ENCODE results near the gene LBX1.

The LBX1 gene

DNA sequence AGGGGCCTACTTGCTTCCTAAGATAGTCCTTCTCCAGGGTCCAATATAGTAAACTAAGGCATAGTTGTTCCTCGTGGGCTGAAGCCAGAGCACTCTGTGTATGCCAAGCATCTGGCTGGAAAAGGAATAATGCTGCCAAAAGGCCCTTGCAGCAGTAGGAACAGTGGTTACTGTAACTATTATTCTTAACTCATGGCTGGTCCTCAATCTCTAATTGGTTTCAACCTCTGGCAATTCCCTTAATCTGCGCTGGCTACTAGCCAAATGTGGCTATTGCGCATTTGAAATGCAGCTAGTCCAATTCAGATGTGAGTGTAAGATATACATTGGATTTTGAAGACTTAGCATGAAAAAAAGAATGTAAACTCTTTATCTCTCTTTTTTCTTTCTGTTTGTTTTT is 27.8 kb upstream of the LBX1 start:
- ATAC-seq (ENCODE audit: low read depth) (no peak), DNase-seq (ENCODE audit: low spot score) (no peak)
- H3K27me3 ChIP-seq (ENCODE audit: insufficient read depth, poor library complexity, severe bottlenecking): no peaks in the 10 kb centered on the region
- no peak overlapping the region for H3K27ac ChIP-seq (ENCODE audit: poor library complexity, severe bottlenecking)
- no peaks in the 10 kb centered on the region for H3K4me1 ChIP-seq (ENCODE audit: insufficient read depth, poor library complexity, severe bottlenecking)
- H3K4me3 ChIP-seq (ENCODE audit: severe bottlenecking): no peak overlapping the region
- TF ChIP-seq CTCF (IDR thresholded peaks at IDR 0.05; ENCODE audit: poor library complexity, severe bottlenecking): no peak
- H3K9me3 ChIP-seq (ENCODE audit: severe bottlenecking): no peaks in the 10 kb centered on the region
- no peaks in the 10 kb centered on the region for H3K36me3 ChIP-seq (ENCODE audit: low read depth)

GRCh38 chr10:101256387-101256786 is 27.1 kb upstream of the LBX1 start:
- Histone ChIP-seq H3K4me1 (ENCODE audit: insufficient read depth, poor library complexity, severe bottlenecking) (no peaks in the 10 kb centered on the region), H3K9me3 (ENCODE audit: severe bottlenecking) (no peaks in the 10 kb centered on the region), H3K27ac (ENCODE audit: poor library complexity, severe bottlenecking) (no peak overlapping the region), H3K27me3 (ENCODE audit: insufficient read depth, poor library complexity, severe bottlenecking) (no peaks in the 10 kb centered on the region), H3K4me3 (ENCODE audit: severe bottlenecking) (no peak overlapping the region), H3K36me3 (ENCODE audit: low read depth) (no peaks in the 10 kb centered on the region)
- no peak for TF ChIP-seq CTCF (IDR thresholded peaks at IDR 0.05; ENCODE audit: poor library complexity, severe bottlenecking)
- no peak for ATAC-seq (ENCODE audit: low read depth)
- no peak for DNase-seq (ENCODE audit: low spot score)

DNA sequence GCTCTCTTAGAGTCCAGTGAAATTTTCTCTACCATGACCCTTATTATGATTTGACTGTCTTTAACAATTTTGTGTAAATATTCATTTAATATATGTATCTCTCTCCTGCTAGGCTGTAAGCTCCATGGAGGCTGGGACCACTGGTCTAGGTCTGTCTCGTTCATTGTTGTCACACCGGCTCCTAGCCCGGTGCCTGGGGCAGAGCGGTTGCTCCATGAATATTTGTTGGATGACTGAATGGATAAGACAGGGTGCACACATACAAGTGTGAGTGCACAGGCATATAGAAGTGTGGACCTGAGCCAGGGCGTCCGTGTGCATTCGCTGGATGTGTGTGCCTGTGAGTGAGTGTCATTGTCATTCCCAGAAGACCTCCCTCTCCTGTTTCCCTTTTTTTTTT is 20.9 kb upstream of the LBX1 start:
- H3K4me3 ChIP-seq (ENCODE audit: severe bottlenecking): no peak overlapping the region
- no peak overlapping the region for H3K27ac ChIP-seq (ENCODE audit: poor library complexity, severe bottlenecking)
- TF ChIP-seq CTCF (IDR thresholded peaks at IDR 0.05; ENCODE audit: poor library complexity, severe bottlenecking): no peak
- DNase-seq (ENCODE audit: low spot score) (no peak), ATAC-seq (ENCODE audit: low read depth) (no peak)
- H3K9me3 ChIP-seq (ENCODE audit: severe bottlenecking): no peaks in the 10 kb centered on the region
- H3K27me3 ChIP-seq (ENCODE audit: insufficient read depth, poor library complexity, severe bottlenecking): peaks cover 24% of the 10 kb centered on the region
- H3K4me1 ChIP-seq (ENCODE audit: insufficient read depth, poor library complexity, severe bottlenecking): no peaks in the 10 kb centered on the region
- H3K36me3 ChIP-seq (ENCODE audit: low read depth): no peaks in the 10 kb centered on the region

- ATAC-seq (ENCODE audit: low read depth) (no peak), DNase-seq (ENCODE audit: low spot score) (no peak)
- H3K4me3 ChIP-seq (ENCODE audit: severe bottlenecking): no peak overlapping the region
- H3K27me3 ChIP-seq (ENCODE audit: insufficient read depth, poor library complexity, severe bottlenecking): peaks cover 24% of the 10 kb centered on the region
- H3K27ac ChIP-seq (ENCODE audit: poor library complexity, severe bottlenecking): no peak overlapping the region
- H3K4me1 ChIP-seq (ENCODE audit: insufficient read depth, poor library complexity, severe bottlenecking): no peaks in the 10 kb centered on the region
- H3K9me3 ChIP-seq (ENCODE audit: severe bottlenecking): no peaks in the 10 kb centered on the region
- H3K36me3 ChIP-seq (ENCODE audit: low read depth): no peaks in the 10 kb centered on the region
- no peak for TF ChIP-seq CTCF (IDR thresholded peaks at IDR 0.05; ENCODE audit: poor library complexity, severe bottlenecking)
These were observed 19.9 kb upstream of the LBX1 start for GRCh38 chr10:101249171-101249581.

DNA sequence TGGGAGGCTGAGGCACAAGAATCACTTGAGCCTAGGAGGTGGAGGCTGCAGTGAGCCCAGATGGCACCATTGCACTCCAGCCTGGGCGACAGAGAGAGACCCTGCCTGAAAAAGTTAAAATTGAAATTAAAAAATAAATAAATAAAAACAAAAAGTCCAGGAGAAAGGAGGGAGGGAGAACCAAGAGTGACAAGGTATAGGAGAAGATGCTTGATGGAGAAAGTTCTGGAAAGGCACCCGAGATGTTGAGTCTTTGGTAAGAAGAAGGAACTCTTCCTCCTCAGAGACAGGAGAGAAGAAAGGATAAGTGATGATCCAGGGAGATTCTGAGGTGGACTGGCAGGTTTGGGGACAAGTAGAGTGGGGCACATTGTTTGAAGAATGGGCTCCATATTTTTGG is 17.4 kb upstream of the LBX1 start:
- Histone ChIP-seq H3K9me3 (ENCODE audit: severe bottlenecking) (no peaks in the 10 kb centered on the region), H3K27me3 (ENCODE audit: insufficient read depth, poor library complexity, severe bottlenecking) (peaks cover 24% of the 10 kb centered on the region), H3K4me1 (ENCODE audit: insufficient read depth, poor library complexity, severe bottlenecking) (no peaks in the 10 kb centered on the region), H3K36me3 (ENCODE audit: low read depth) (no peaks in the 10 kb centered on the region), H3K4me3 (ENCODE audit: severe bottlenecking) (no peak overlapping the region), H3K27ac (ENCODE audit: poor library complexity, severe bottlenecking) (no peak overlapping the region)
- DNase-seq (ENCODE audit: low spot score) (no peak), ATAC-seq (ENCODE audit: low read depth) (no peak)
- TF ChIP-seq CTCF (IDR thresholded peaks at IDR 0.05; ENCODE audit: poor library complexity, severe bottlenecking): no peak
